ENCODE measurements around the gene WNT1.
A peak's percentile ranks its signal among the peaks of the same experiment; 100 is the strongest.

The WNT1 gene

GRCh38 chr12:48961331-48961730 lies 16.8 kb upstream of the WNT1 start:
- no peaks in the 10 kb centered on the region for H3K36me3 ChIP-seq (ENCODE audit: control insufficient read depth in 2 of 2, insufficient read depth in 2 of 2, low read length in 2 of 2)
- peaks cover 7% of the 10 kb centered on the region for H3K4me1 ChIP-seq (ENCODE audit: control insufficient read depth, insufficient read depth, low read length)
- no peak overlapping the region for H3K27ac ChIP-seq (ENCODE audit: low read length)
- no peak overlapping the region for H3K4me3 ChIP-seq (ENCODE audit: low read length in 2 of 2)
- no peak overlapping the region for H3K9ac ChIP-seq (ENCODE audit: low read length in 2 of 2)
- peaks cover 4 to 5% of the 10 kb centered on the region in 2 donors for H3K27me3 ChIP-seq (ENCODE audit: control insufficient read depth in 1 of 2, insufficient read depth in 2 of 2, low read length in 2 of 2)
- no peaks in the 10 kb centered on the region for H3K9me3 ChIP-seq (ENCODE audit: control insufficient read depth in 2 of 2, low read length in 2 of 2)

GRCh38 chr12:48961801-48962200 lies 16.3 kb upstream of the WNT1 start:
- Histone ChIP-seq H3K4me3 (ENCODE audit: low read length in 2 of 2) (no peak overlapping the region), H3K27me3 (ENCODE audit: control insufficient read depth in 1 of 2, insufficient read depth in 2 of 2, low read length in 2 of 2) (peaks cover 5 to 6% of the 10 kb centered on the region in 2 donors), H3K9me3 (ENCODE audit: control insufficient read depth in 2 of 2, low read length in 2 of 2) (no peaks in the 10 kb centered on the region), H3K36me3 (ENCODE audit: control insufficient read depth in 2 of 2, insufficient read depth in 2 of 2, low read length in 2 of 2) (no peaks in the 10 kb centered on the region), H3K4me1 (ENCODE audit: control insufficient read depth, insufficient read depth, low read length) (peaks cover 6% of the 10 kb centered on the region), H3K9ac (ENCODE audit: low read length in 2 of 2) (no peak overlapping the region), H3K27ac (ENCODE audit: low read length) (no peak overlapping the region)

- Histone ChIP-seq H3K9me3 (ENCODE audit: control insufficient read depth in 2 of 2, low read length in 2 of 2) (no peaks in the 10 kb centered on the region), H3K9ac (ENCODE audit: low read length in 2 of 2) (no peak overlapping the region), H3K27me3 (ENCODE audit: control insufficient read depth in 1 of 2, insufficient read depth in 2 of 2, low read length in 2 of 2) (peaks cover 13 to 18% of the 10 kb centered on the region in 2 donors), H3K36me3 (ENCODE audit: control insufficient read depth in 2 of 2, insufficient read depth in 2 of 2, low read length in 2 of 2) (no peaks in the 10 kb centered on the region), H3K4me3 (ENCODE audit: low read length in 2 of 2) (no peak overlapping the region), H3K4me1 (ENCODE audit: control insufficient read depth, insufficient read depth, low read length) (peaks cover 6% of the 10 kb centered on the region), H3K27ac (ENCODE audit: low read length) (no peak overlapping the region)
Observed at GRCh38 chr12:48965298-48965838, 12.8 kb upstream of the WNT1 start.

- peaks cover 22 to 28% of the 10 kb centered on the region in 2 donors for H3K27me3 ChIP-seq (ENCODE audit: control insufficient read depth in 1 of 2, insufficient read depth in 2 of 2, low read length in 2 of 2)
- no peak overlapping the region for H3K27ac ChIP-seq (ENCODE audit: low read length)
- no peaks in the 10 kb centered on the region for H3K36me3 ChIP-seq (ENCODE audit: control insufficient read depth in 2 of 2, insufficient read depth in 2 of 2, low read length in 2 of 2)
Observed at GRCh38 chr12:48966177-48966895, 11.8 kb upstream of the WNT1 start.

GRCh38 chr12:48967991-48968390 lies 10.1 kb upstream of the WNT1 start:
- no peak overlapping the region for H3K9ac ChIP-seq (ENCODE audit: low read length in 2 of 2)
- no peaks in the 10 kb centered on the region for H3K9me3 ChIP-seq (ENCODE audit: control insufficient read depth in 2 of 2, low read length in 2 of 2)
- H3K27me3 ChIP-seq (ENCODE audit: control insufficient read depth in 1 of 2, insufficient read depth in 2 of 2, low read length in 2 of 2): peaks cover 36 to 44% of the 10 kb centered on the region in 2 donors

More at GRCh38 chr12:48966177-48966895, 11.8 kb upstream of the WNT1 start:
- H3K9me3 ChIP-seq (ENCODE audit: control insufficient read depth in 2 of 2, low read length in 2 of 2): no peaks in the 10 kb centered on the region
- H3K4me3 ChIP-seq (ENCODE audit: low read length in 2 of 2): no peak overlapping the region
- peaks cover 12% of the 10 kb centered on the region for H3K4me1 ChIP-seq (ENCODE audit: control insufficient read depth, insufficient read depth, low read length)
- no peak overlapping the region for H3K9ac ChIP-seq (ENCODE audit: low read length in 2 of 2)

GRCh38 chr12:48968467-48968866 lies 9.7 kb upstream of the WNT1 start:
- Histone ChIP-seq H3K9ac (ENCODE audit: low read length in 2 of 2) (no peak overlapping the region), H3K4me3 (ENCODE audit: low read length in 2 of 2) (no peak overlapping the region), H3K9me3 (ENCODE audit: control insufficient read depth in 2 of 2, low read length in 2 of 2) (no peaks in the 10 kb centered on the region), H3K27ac (ENCODE audit: low read length) (no peak overlapping the region), H3K36me3 (ENCODE audit: control insufficient read depth in 2 of 2, insufficient read depth in 2 of 2, low read length in 2 of 2) (no peaks in the 10 kb centered on the region), H3K27me3 (ENCODE audit: control insufficient read depth in 1 of 2, insufficient read depth in 2 of 2, low read length in 2 of 2) (peaks cover 41 to 49% of the 10 kb centered on the region in 2 donors), H3K4me1 (ENCODE audit: control insufficient read depth, insufficient read depth, low read length) (peaks cover 20% of the 10 kb centered on the region)

More at GRCh38 chr12:48967991-48968390, 10.1 kb upstream of the WNT1 start:
- Histone ChIP-seq H3K27ac (ENCODE audit: low read length) (no peak overlapping the region), H3K36me3 (ENCODE audit: control insufficient read depth in 2 of 2, insufficient read depth in 2 of 2, low read length in 2 of 2) (no peaks in the 10 kb centered on the region), H3K4me1 (ENCODE audit: control insufficient read depth, insufficient read depth, low read length) (peaks cover 19% of the 10 kb centered on the region), H3K4me3 (ENCODE audit: low read length in 2 of 2) (no peak overlapping the region)

GRCh38 chr12:48969160-48969771 lies 8.9 kb upstream of the WNT1 start:
- Histone ChIP-seq H3K27me3 (ENCODE audit: control insufficient read depth in 1 of 2, insufficient read depth in 2 of 2, low read length in 2 of 2) (peaks cover 48 to 55% of the 10 kb centered on the region in 2 donors), H3K4me3 (ENCODE audit: low read length in 2 of 2) (no peak overlapping the region), H3K9ac (ENCODE audit: low read length in 2 of 2) (no peak overlapping the region)

GRCh38 chr12:48969833-48970701 lies 8.1 kb upstream of the WNT1 start:
- H3K9me3 ChIP-seq (ENCODE audit: control insufficient read depth in 2 of 2, low read length in 2 of 2): no peaks in the 10 kb centered on the region
- H3K27me3 ChIP-seq (ENCODE audit: control insufficient read depth in 1 of 2, insufficient read depth in 2 of 2, low read length in 2 of 2): peaks cover 47 to 62% of the 10 kb centered on the region in 2 donors
- H3K9ac ChIP-seq (ENCODE audit: low read length in 2 of 2): no peak overlapping the region
- H3K27ac ChIP-seq (ENCODE audit: low read length): no peak overlapping the region
- peak overlapping the region in 1 of 2 donors; percentile 49 for H3K4me3 ChIP-seq (ENCODE audit: low read length in 2 of 2)
- peaks cover 21% of the 10 kb centered on the region for H3K4me1 ChIP-seq (ENCODE audit: control insufficient read depth, insufficient read depth, low read length)
- H3K36me3 ChIP-seq (ENCODE audit: control insufficient read depth in 2 of 2, insufficient read depth in 2 of 2, low read length in 2 of 2): no peaks in the 10 kb centered on the region

More at GRCh38 chr12:48969160-48969771, 8.9 kb upstream of the WNT1 start:
- Histone ChIP-seq H3K9me3 (ENCODE audit: control insufficient read depth in 2 of 2, low read length in 2 of 2) (no peaks in the 10 kb centered on the region), H3K4me1 (ENCODE audit: control insufficient read depth, insufficient read depth, low read length) (peaks cover 21% of the 10 kb centered on the region), H3K27ac (ENCODE audit: low read length) (no peak overlapping the region), H3K36me3 (ENCODE audit: control insufficient read depth in 2 of 2, insufficient read depth in 2 of 2, low read length in 2 of 2) (no peaks in the 10 kb centered on the region)

- Histone ChIP-seq H3K4me3 (ENCODE audit: low read length in 2 of 2) (peak overlapping the region; percentile 41 to 55), H3K27ac (ENCODE audit: low read length) (no peak overlapping the region), H3K9me3 (ENCODE audit: control insufficient read depth in 2 of 2, low read length in 2 of 2) (no peaks in the 10 kb centered on the region), H3K27me3 (ENCODE audit: control insufficient read depth in 1 of 2, insufficient read depth in 2 of 2, low read length in 2 of 2) (peaks cover 49 to 64% of the 10 kb centered on the region in 2 donors), H3K36me3 (ENCODE audit: control insufficient read depth in 2 of 2, insufficient read depth in 2 of 2, low read length in 2 of 2) (no peaks in the 10 kb centered on the region), H3K9ac (ENCODE audit: low read length in 2 of 2) (no peak overlapping the region), H3K4me1 (ENCODE audit: control insufficient read depth, insufficient read depth, low read length) (peaks cover 21% of the 10 kb centered on the region)
Observed at GRCh38 chr12:48970702-48971334, 7.3 kb upstream of the WNT1 start.

All from stomach smooth muscle (tissue), 2 donors.